H4 (cell line): ENCODE measurements around the gene PPFIA4. TPM values are rescaled to one million over a fixed set of nuclear protein-coding genes. Genes with fewer than 3 reads are reported as not detected.
"Not testable (repeated sequence)": the region's sequence is repeated elsewhere in the genome, so short reads cannot be mapped to it uniquely, and the experiment has no call there.

Experiments used
- DNase-seq: peaks from one replicate; pipeline ENCODE4 v3.0.0-alpha.2; 2015; ENCODE audit warnings: low spot score
- total RNA-seq: library from RNA; depleted of rRNA; stranded (reverse); fragments of >200 nt; shearing (Covaris generic); gene quantifications from 2 replicates; pipeline ENCODE4 v1.2.3, GENCODE V29; 2014

The PPFIA4 gene
- total RNA-seq, 1 experiment from 2014 or later = 1.1 TPM

DNA sequence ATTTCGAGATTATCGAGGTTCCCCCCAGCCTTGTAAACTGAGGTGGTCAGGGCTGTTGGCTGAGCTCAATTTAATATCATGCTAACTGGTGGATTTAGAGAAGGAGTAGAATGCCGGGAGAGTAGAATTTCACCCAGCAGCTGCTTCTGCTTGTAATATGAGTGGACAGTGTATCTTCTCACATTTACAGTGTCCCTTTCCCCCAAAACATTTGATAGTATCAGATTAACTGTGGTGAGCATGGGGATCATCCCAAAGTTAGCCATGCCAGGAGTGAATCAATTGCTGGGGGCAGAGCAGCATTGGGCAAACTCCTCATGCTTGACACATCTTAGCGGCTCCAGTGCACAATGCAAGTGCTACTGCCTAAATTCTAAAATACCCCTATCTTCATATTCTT, 9.2 kb upstream of the PPFIA4 start:
- DNase-seq = no peak

DNA sequence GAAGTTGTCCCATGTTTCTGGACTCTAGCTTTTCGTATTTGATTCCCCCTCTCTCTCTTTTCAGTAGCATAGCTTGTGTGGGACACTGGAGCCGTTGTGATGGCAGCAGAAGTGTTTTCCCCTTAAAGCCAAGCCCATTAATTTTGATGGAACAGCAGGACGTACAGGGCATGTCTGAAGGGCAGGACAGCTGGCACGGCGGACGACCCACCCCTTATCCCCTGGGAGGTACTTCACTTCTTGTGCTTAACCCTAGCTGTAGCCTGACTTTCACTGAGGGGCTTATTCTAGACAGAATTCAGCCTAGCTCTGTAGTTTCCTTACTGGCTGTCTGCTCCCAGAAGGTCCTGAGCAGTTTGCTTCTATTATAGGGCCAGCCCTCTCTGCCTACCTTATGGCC, 8.6 kb upstream of the PPFIA4 start:
- no peak for DNase-seq

DNA sequence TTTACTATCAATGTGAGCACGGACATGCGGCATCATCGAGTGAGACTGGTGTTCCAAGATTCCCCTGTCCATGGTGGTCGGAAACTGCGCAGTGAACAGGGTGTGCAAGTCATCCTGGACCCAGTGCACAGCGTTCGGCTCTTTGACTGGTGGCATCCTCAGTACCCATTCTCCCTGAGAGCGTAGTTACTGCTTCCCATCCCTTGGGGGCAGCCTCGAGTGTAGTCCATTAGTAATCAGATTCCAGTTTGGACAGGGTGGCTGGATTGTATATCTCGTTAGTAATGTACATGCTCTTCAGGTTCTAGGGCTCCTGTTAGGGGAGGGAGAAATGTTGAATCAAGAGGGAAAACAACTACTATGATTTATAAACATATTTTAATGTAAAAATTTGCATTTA, 3.4 kb upstream of the PPFIA4 start:
- not testable (repeated sequence) for DNase-seq

DNA sequence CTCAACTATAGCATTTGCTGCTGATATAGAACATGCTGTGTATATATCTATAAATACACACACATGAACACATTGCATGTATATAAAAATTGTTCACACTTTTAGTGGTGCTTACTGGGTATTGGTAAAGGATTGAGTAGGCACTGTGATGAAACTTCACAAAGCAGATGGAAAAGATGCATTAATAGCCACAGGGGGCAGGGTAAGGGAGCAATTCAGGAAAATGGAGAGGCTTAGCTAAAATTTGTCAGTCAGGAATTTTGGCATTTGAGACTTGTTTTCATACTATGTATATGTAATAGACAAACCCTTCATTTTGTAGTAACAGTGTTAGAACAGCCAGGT, 633 bp upstream of the PPFIA4 start:
- DNase-seq = no peak

DNA sequence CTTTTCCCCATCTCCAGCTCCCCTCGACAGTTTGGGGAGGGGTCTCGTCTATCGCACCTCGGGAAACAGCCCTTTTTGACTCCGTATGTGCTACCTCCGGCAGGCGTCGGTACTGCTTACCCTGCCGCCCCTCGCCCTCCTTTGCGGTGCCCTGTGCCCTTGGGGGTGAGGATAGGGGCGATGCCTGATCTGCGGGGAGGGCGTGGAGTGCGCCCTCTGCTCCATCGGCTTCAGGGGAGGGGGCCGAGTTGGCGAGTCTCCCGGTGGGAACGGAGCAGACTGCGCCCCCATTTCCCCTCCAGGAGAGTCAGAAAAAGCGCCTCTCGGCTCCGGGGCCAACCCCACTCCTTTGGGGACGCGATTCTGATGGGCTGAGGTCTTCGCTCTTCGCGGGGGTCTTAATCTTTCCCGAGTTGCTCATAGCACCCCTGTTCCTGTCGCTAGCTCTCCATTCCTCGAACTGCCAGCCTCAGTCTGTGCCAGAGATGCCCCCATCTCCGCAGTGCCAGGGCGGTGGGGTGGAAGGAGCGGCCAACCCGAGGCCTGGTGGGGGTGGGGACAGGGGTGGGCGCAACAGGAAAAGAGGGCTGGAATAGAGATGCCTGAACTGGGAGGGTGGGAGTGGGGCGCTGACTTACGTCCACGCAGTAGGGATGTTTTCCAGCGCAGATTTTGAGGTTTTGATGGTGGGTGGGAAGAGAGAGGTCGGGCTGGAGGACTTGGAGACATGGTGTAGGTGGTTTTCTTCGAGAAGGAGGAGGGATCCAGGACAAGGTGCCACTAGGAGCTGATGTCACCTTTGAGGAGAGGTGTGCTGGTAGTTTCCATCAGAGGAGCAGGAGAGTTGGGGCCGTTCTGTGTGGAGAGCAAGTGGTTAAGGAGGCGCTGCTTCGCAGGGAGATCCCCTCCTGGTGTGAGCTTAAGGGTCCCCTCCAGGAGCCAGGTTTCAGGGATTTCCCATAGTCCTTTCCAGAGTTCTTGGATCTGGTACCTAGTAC, 674 bp downstream of the PPFIA4 start:
- DNase-seq = no peak

DNA sequence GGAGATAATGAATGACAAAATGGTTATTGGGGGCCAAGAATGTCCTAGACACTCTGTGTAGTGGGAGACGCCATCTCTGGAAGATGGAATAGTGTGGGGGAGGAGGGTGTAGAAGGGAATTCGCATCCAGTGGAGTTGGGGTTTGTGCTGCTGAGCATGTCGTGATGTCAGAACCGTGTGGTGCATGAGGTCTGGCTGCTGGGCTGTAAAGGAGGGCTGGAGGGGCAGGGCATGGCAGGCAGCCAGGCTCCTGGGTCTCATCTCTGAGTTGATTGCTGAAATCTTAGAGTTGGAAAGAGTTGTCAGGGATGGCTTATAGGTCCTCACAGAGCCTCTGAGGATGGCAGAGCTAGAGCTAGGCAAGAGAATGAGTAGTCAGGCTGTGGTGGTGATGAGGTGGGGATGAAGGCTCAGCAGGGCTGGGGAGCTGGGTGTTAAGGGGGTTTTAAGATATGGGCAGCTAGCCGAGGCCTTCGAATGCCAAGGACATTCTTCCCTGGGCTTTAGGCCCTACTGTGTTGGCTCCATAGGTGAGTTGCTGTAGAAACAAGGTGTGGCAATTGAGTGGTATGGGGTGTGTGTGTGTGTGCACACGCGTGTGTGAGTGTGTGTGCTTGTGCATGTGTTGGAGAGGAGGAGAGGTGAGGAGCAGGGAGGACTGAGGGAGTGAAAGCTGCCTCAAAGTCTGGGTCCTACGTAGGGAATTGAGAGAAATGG, 1.9 kb downstream of the PPFIA4 start:
- DNase-seq = no peak

DNA sequence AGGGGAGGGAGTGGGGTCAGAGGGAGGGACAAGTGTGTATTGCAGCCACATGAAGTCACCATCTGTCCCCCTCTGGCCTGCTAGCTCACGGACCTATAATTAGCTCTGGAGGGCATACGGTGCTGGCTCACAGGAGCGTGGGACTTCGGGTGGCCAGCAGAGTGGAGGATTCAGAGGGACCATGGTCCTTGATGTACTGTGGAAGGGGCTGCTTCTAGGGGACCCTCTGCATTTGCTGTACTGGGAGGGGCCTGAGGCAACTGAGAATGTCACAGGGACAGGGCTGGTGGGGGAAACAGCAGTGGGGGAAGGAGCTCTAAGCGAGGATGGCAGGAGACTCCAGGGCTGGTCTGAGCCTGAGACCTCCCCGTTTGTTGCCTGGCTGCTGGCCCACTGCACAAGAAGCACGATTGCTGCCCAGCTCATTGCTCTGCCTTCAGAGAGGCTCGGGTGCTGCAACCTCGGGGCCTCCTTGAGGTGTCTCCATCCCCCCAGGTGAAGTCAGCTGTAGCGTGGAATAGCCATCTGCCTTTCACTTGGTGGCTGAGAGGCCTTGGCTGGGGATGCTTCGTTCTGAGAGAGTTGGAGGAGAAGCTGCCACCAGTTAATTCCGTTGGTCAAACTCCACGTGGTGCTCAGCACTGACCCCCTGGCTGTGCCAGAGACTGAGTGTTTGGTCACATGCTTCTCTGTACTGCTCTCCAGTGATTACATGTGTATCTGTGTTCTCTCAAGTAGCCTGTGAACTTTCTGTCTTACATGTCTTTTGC, 2.7 kb downstream of the PPFIA4 start:
- no peak for DNase-seq

DNA sequence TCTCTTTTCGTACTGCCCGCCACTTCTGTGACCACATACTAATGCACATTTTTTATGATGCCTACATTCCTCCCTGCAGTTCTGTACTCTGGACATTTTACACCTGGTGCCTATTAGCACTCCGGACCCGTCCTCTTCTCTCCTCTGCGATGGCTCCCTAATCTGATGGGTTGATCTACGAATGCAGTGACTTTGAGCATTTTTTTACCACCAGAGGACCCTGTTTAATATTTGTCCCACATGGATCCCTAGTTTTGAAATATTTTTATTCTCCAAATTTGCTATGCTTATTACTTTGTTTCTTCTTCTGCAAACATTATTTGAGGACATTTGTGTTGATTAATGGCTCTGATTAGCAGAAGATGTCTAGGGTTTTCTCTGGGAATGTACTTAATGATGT, 5.2 kb downstream of the PPFIA4 start:
- no peak for DNase-seq

DNA sequence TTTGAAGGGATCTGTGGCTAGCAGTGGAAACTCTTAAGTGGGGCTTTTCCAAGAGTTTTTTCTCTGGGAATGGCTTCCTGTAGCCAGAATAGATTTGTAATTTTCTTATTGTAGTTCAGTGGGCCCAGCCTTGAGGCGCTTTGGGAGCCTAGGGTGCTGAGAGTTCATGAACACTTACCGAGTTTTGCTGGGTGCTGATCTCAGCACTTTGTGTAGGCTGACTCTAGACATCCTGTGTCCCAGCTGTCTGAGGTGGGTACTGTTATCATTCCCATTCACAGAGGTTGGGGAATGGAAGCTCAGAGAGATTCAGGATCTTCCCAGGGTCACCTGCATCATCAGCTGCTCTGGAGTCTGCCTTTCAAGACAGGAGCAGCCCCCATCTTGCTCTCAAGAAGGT, 7.0 kb downstream of the PPFIA4 start:
- DNase-seq = no peak

DNA sequence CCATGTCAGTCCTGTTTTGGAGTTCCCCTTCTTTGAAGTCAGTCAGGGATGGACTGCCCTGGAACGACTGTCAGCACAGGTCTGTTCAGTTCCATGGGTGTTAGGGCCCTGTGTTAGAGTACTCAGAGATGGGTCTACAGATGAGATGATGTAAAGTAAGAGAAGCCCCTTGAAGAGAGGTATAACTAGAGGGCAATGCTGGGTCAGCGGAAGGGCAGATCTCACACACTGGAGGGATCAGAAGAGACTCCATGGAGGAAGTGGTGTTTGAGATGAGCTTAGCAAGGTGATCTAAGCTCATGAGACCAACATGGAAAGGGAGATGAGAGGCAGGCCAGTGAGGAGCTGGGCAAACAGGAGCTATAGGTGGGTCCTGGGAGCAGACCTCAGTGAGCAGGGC, 7.6 kb downstream of the PPFIA4 start:
- no peak for DNase-seq

DNA sequence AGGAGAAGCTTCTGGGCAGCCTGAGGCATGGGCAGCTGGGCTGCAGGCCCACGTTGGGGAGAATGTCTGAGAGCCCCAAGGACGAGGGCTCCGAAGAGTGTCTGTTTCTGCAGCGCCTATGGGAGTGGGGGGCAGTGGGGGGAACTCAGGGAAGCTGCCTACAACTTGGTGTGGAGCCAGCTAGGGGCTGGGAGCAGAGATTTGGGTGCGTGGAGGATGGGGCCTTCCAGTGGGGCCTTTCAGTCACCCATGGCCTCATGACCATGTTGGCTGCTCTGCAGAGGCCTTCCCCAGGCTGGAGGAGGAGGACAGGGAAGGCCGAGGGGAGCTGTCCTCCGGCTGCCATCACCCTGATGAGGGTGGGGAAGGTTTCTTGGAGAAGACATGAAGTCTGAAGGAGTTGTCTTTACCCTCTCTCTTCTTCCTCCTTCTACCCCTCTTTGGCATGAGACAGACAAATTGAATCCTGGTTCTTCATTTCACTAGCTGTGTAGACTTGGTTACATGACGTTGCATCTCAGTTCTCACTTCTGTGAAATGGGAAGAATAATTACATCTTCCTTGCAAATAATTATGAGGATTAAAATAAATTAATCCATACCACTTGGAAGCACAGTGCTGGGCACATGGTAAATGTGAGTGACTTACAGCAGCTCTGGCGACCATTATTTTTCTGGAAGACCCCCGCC, 8.3 kb downstream of the PPFIA4 start:
- no peak for DNase-seq

DNA sequence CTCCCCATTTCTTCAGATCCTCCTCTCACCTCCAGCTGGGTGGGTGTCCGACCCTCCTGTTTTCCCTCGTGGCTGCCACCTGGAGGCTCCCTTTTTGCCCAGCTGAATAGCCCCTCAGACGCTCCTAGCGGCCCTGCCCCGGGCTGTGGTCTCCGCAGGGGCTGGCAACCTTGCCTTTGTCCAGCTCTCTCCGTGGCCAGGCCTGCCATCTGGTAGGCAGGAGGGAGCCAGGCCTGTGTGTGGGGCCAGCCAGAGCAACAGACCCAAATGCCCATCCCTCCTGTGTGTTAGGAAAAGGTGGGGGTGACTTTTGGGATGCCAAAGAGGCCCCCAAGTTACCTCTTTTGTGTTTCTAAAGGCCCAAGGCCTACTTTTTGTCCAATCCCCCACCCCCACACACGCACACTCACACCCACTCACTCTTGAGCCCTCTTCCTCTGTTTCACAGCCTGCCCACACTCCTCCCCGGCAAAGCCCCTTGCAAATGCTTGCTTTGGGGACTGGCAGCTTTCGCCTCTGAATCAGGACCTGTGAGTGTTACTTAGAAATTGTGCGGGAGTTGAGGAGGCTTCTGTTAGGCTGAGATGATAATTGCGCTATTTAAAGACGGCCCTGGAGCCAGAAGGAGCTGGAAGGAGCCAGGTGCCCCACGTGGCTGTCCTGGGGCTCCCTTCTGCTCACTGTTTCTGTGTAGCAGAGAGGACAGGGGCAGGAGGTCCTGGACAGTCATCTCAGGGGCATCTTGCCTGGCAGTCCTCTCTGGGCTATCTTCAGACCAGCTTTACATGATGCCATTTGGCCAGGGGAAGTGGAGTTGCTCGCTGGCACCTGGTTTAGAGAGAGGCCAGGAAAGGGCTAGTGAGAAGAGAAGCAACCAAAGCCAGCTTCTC, 9.1 kb downstream of the PPFIA4 start:
- no peak for DNase-seq

DNA sequence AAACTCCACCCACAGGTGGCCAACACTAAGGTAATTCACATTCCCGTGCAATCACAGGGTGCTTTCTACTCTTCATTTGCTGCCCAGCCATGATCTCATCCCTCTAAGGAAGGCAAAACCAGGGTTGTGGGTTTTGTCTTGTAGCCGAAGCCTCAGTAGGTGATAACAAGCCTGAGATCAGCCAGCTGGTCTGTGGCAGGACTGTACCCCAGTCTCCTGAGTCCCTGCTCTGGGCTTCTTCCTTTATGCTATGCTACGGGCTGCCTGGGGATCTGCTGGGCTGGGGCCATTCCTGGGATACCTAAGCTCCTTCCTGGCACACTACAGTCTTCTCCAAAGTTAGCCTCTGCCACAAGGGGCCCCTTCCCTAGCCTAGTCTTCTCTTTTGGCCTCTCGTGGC, 9.8 kb downstream of the PPFIA4 start:
- no peak for DNase-seq

DNA sequence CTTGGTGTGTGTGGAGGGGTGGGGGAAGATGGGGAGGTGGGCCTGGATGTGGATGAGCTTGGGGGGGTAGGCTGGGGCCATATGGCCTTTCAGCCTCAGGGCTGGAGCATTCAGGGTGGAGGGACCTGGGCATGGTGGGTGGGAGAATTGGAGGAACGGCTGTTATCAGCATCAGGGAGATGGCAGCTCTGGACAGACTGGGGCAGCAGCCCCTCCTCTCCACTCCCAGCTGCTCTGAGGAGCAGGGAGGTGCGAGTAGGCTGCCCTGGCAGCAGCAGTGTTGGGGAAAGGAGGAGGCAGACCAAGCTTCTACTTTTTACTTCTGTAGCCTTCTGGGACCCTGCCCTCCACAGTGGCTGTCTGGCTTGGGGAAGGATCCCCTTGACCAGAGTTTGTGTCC, 10.2 kb downstream of the PPFIA4 start:
- no peak for DNase-seq

DNA sequence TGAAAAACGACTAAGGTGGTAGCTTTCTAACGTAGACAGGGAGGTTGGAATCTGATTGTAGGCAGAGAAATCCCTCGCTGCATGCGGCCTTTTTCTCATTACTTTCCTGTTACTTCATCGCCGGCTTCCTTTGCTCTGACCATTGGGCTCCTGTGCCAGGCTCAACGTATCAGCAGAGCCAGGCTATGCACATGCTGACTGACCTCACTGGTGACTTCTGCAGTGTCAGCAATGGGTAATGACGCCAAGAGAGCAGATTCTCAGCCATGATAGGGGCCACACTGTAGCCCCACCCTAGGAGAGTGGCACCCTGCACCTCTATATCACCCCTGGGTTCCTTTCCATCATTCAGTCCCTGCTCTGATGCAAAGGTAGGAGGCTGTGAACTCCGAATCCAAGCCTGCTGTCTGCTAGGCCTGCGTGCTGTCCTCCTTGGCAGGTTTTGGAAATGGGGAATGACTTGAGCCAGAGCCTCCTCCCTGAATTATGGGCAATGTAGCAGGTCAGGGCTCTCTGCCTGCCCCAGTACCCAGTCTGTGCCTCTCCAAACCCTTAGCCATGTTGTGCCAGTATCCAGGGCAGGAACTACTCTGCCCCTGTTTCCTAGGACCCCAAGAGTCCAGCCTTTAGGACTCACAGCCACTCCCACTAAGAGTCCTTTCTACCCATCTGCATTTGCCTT, 11.4 kb downstream of the PPFIA4 start:
- DNase-seq = no peak

DNA sequence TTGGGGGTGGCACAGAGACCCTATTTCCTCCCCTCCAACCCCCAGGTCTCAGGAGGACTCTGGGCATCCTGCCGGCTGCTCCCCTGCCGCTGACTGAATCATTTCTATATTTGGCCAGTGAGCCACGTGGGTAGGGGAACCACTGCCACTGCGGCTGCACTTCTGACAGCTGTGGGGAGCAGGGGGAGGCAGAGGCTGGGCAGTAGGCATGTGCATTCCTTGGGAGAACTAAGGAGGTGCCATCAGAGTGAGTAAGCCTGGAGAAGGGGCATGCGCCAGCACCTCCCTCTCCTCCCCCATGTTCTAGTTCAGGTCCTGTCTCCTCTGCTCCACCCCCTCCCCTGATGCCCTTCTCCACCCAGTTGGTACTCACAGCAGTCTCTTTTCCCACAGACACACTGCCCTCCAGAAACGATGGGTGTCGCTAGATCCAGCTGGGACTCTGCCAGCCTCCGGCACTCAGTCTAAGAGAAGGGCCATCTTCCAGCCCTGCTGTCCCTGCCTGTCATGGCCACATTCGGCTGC, 12.0 kb downstream of the PPFIA4 start:
- peak; percentile 94 for DNase-seq

DNA sequence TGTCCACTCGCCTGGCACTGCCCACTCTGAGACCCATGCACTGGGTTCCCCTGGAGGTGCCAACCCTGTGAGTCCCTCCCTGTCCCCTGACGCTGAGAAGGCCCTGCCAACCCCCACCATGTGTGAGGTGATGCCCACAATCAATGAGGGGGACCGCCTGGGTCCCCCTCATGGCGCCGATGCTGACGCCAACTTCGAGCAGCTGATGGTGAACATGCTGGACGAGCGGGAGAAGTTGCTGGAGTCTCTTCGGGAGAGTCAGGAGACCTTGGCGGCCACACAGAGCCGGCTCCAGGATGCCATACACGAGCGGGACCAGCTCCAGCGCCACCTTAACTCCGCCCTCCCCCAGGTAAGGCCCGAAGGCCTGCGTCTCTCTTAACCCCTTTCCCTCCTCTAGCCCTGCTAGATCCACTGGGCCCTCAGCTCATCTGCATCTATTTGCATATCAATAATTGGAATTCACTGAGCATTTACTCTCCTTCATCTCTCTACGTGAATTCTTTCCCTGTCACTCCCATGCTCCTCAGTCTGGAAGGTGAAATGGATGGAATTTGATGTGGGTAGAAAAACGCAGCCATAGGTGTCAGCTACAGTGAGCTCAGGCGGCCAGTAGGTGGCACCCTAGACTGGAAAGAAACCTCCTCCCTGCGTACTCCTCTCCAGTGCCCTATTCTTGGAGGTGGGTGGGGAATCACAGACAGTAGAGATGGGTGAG, 12.8 kb downstream of the PPFIA4 start:
- peak; percentile 63 for DNase-seq

DNA sequence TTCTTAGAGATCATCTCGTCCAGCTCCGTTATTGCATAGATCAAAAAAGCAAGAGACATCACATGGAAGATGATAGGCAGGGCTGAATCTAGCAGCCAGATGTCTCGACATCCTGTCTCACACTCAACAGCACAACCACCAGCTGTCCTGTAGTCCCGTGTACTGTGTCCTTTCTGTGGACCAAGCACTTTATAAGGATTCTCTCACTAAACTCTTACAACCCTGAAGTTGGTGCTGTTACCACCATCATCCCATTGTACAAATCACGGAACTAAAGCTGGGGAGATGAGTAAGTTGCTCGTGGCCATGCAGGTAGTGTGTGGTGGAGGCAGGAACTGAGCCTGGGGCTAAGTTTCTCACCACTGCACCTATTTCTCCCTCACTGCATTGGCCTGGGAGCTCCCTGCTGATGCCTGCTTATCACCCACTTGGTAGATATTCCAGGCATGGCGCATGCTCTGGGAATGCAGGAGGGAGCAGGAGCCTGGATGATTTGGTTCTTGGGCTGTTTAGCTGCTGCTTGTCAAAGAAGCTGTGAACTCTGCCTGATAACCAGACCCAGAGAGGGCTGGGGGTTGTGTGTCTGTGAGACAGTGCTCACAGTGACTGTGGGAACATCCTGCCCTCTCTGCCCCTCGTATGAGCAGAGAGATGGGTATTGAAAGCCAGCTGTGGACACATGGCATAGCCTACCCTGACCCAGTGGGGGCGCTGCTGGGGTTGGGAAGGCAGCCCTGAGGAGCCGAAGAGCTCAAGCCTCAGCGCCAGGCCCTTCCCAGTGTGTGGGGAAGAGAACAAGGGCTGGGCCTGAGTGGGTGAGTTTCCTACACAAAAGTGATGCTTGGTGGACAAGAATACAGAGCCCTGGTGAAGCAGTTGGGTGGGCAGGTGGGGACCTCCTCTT, 13.6 kb downstream of the PPFIA4 start:
- no peak for DNase-seq
